Smooth muscle cell (in vitro differentiated cells): Measurements from ENCODE around the gene SPRYD3. TPM values are rescaled to one million over a fixed set of nuclear protein-coding genes. Genes with fewer than 3 reads are reported as not detected.

Experiments
- DNase-seq: peaks from one replicate; lab custom pipeline; 2025; ENCODE audit not compliant: unreplicated experiment; lab: John Stamatoyannopoulos, UW
- H2AFZ ChIP-seq: fragments of 200-600 bp; sonication (generic); 2 replicates; pipeline ENCODE4 v1.6.0; 2016; ENCODE audit warnings: antibody characterized with exemption, low read depth, mild to moderate bottlenecking
- H3F3A ChIP-seq: fragments of 200-600 bp; sonication (generic); 2 replicates; pipeline ENCODE4 v1.6.0; 2017; ENCODE audit warnings: antibody characterized with exemption, low read depth
- H3K27ac ChIP-seq: fragments of 200-600 bp; sonication (generic); 2 replicates; pipeline ENCODE4 v1.5.1; 2016; ENCODE audit warnings: low read depth, mild to moderate bottlenecking
- H3K27me3 ChIP-seq: fragments of 200-600 bp; sonication (generic); 2 replicates; pipeline ENCODE4 v1.6.1; 2016; ENCODE audit warnings: low read depth, mild to moderate bottlenecking
- H3K36me3 ChIP-seq: fragments of 200-600 bp; sonication (generic); 2 replicates; pipeline ENCODE4 v1.5.1; 2016; ENCODE audit warnings: low read depth
- H3K4me1 ChIP-seq: fragments of 200-600 bp; sonication (generic); 2 replicates; pipeline ENCODE4 v1.5.1; 2016; ENCODE audit warnings: low read depth
- H3K4me2 ChIP-seq: fragments of 200-600 bp; sonication (generic); 2 replicates; pipeline ENCODE4 v1.6.0; 2016; ENCODE audit warnings: mild to moderate bottlenecking
- H3K4me3 ChIP-seq: fragments of 200-600 bp; sonication (generic); 2 replicates; pipeline ENCODE4 v1.5.1; 2016; ENCODE audit warnings: mild to moderate bottlenecking
- H3K79me2 ChIP-seq: fragments of 200-600 bp; sonication (generic); 2 replicates; pipeline ENCODE4 v1.6.0; 2016; ENCODE audit warnings: low read depth, mild to moderate bottlenecking
- H3K9ac ChIP-seq: fragments of 200-600 bp; sonication (generic); 2 replicates; pipeline ENCODE4 v1.6.0; 2016; ENCODE audit warnings: low read depth
- H3K9me3 ChIP-seq: fragments of 200-600 bp; sonication (generic); replicated peaks from 2 replicates; pipeline ENCODE4 v1.5.1; 2016; ENCODE audit warnings: low read depth
- H4K20me1 ChIP-seq: fragments of 200-600 bp; sonication (generic); 2 replicates; pipeline ENCODE4 v1.6.0; 2016; ENCODE audit warnings: low read depth
- WGBS: methylation state at CpG from one replicate; pipeline ENCODE4 v1.1.7; 2016; ENCODE audit warnings: low lambda C conversion rate; 5-methylcytosine and 5-hydroxymethylcytosine counted together
- polyA plus RNA-seq: library from polyadenylated mRNA; unstranded; fragments of >200 nt; fragmentation: Nextera tagmentation; extraction: Ambion mirVana; gene quantifications from 2 replicates; pipeline ENCODE4 v1.2.1, GENCODE V29; 2016
- total RNA-seq: library from RNA; depleted of rRNA; stranded (reverse); fragments of >200 nt; gene quantifications from 2 replicates; pipeline ENCODE4 v1.2.3, GENCODE V29; 2014
- TF ChIP-seq, protein P1 (sequence below): fragments of 200-600 bp; sonication (generic); IDR thresholded peaks from 2 replicates; pipeline ENCODE4 v1.5.1; 2017; ENCODE audit warnings: borderline replicate concordance, mild to moderate bottlenecking, antibody characterized with exemption; ENCODE audit not compliant: insufficient read depth, poor library complexity, severe bottlenecking

The SPRYD3 gene, protein sequence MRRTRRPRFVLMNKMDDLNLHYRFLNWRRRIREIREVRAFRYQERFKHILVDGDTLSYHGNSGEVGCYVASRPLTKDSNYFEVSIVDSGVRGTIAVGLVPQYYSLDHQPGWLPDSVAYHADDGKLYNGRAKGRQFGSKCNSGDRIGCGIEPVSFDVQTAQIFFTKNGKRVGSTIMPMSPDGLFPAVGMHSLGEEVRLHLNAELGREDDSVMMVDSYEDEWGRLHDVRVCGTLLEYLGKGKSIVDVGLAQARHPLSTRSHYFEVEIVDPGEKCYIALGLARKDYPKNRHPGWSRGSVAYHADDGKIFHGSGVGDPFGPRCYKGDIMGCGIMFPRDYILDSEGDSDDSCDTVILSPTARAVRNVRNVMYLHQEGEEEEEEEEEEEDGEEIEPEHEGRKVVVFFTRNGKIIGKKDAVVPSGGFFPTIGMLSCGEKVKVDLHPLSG
- total RNA-seq, result 20.2 and 23.0 TPM in 2 replicates
- 43.5 and 57.1 TPM in 2 replicates for polyA plus RNA-seq

DNA sequence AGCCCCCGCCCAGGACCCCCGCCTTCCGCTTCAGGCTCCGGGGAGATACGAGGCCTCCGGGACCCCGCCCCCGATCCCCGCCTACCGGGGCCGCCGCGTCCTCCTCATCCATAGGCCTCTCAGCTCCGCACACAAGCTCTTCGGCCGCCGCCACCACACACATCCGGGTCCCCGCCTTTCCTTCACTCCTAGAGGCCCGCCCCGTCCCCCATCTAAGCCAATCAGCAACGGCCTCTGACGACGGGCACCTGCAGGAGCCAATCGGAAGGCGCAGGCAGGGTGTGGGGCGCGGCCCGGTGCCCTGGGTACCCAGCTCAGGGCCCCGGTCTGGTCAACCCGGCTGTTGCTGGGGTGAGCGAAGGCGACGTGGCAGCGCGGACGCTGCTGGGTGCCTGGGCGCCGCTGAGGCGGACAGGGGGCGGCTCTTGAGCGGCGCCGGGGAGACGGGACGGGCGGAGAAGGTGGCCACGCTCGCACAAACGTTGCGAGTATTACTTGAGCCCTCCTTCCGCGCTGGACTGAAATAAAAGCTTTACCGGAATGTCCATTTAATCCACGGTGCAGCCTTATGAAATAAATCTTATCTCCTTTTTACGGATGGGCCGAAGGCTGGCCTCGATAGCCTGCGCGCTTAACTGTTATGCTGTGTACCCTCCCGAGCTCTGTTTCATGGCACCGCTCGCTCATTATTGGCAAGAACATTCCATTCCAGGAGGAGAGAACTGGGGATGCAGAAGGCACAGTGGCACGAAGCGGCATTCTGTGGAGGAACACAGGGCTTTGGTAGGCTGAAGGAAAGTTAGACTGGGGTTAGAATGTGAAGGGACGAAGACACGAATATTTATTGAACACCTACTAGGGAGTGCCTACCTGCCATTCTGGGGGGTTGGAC is at the start of gene SPRYD3:
Gene SPRYD3 (minus strand): TSS at position 165 of the 892 bp plus-strand sequence. CDS start 57 bp downstream, at position 108.
- WGBS, result 4% methylated on average over 52 of the region's 67 CpGs
- TF ChIP-seq, protein P1, sequence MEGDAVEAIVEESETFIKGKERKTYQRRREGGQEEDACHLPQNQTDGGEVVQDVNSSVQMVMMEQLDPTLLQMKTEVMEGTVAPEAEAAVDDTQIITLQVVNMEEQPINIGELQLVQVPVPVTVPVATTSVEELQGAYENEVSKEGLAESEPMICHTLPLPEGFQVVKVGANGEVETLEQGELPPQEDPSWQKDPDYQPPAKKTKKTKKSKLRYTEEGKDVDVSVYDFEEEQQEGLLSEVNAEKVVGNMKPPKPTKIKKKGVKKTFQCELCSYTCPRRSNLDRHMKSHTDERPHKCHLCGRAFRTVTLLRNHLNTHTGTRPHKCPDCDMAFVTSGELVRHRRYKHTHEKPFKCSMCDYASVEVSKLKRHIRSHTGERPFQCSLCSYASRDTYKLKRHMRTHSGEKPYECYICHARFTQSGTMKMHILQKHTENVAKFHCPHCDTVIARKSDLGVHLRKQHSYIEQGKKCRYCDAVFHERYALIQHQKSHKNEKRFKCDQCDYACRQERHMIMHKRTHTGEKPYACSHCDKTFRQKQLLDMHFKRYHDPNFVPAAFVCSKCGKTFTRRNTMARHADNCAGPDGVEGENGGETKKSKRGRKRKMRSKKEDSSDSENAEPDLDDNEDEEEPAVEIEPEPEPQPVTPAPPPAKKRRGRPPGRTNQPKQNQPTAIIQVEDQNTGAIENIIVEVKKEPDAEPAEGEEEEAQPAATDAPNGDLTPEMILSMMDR, result no peak
- Histone ChIP-seq H3F3A (peaks cover 8% of the 10 kb centered on the region), H3K4me3 (peak within 1 kb of the TSS; percentile 75), H4K20me1 (peaks cover 19% of the 10 kb centered on the region), H3K4me1 (peaks cover 8% of the 10 kb centered on the region), H3K79me2 (peaks cover 19% of the 10 kb centered on the region), H3K27ac (peak within 1 kb of the TSS; percentile 81), H3K4me2 (peak within 1 kb of the TSS; percentile 85), H3K27me3 (no peaks in the 10 kb centered on the region), H2AFZ (peak within 1 kb of the TSS; percentile 81), H3K9ac (peak within 1 kb of the TSS; percentile 76), H3K36me3 (no peaks in the 10 kb centered on the region), H3K9me3 (no peaks in the 10 kb centered on the region)
- peak; percentile 94 for DNase-seq

DNA sequence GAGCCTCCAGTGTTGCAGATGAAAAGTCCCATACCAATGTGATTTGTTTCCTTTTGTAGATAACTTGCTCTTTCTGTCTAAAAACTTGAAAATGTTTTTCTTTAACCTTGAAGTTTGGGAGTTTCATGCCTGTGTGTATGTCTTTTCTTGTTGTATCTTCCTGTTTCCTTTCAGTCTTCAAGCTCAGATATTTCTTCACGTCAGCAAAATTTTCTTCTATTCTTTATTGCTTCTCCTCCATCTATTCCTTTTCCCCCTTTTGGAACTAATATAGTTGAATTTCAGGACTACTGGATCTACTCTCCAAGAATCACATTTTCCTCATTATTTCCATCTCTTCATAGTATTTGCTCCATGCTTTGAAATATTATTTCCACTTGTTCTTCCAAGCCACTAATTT is 48.0 kb upstream of the SPRYD3 start:
- H3K4me3 ChIP-seq, result no peak overlapping the region
- no peaks in the 10 kb centered on the region for H3K4me1 ChIP-seq
- H3K9me3 ChIP-seq, result no peaks in the 10 kb centered on the region
- TF ChIP-seq, protein P1, result no peak
- H3F3A ChIP-seq, result no peaks in the 10 kb centered on the region
- H2AFZ ChIP-seq, result no peak overlapping the region
- no peak overlapping the region for H3K27ac ChIP-seq
- no peaks in the 10 kb centered on the region for H4K20me1 ChIP-seq
- no peak for DNase-seq
- no peaks in the 10 kb centered on the region for H3K79me2 ChIP-seq
- H3K4me2 ChIP-seq, result no peak overlapping the region
- no peak overlapping the region for H3K9ac ChIP-seq
- H3K36me3 ChIP-seq, result no peaks in the 10 kb centered on the region
- 76% methylated on average over 1 of the region's 1 CpG for WGBS
- H3K27me3 ChIP-seq, result peaks cover 4% of the 10 kb centered on the region

DNA sequence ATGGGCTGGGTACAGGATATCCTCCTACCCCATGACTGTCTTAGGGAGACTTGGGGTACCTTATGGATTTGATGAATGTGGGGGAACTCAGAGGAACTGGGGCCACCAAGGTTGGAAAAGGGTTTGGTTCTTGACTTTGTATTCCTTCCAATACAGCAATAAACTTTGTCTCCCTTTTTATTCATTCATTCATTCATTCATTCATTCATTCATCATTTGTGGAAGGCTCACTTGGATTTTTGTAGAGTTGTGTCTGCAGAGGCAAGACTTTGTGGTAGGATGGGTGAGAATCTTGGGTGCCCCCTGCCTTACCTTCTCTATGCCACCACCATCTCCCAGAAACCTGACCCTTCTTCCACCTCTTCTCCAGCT is 45.1 kb upstream of the SPRYD3 start:
- H3K27ac ChIP-seq, result no peak overlapping the region
- no peaks in the 10 kb centered on the region for H3K9me3 ChIP-seq
- no peaks in the 10 kb centered on the region for H4K20me1 ChIP-seq
- no peak for DNase-seq
- H3K4me2 ChIP-seq, result no peak overlapping the region
- H3K79me2 ChIP-seq, result no peaks in the 10 kb centered on the region
- H3K4me3 ChIP-seq, result no peak overlapping the region
- H3F3A ChIP-seq, result no peaks in the 10 kb centered on the region
- peaks cover 4% of the 10 kb centered on the region for H3K27me3 ChIP-seq
- no peak overlapping the region for H3K9ac ChIP-seq
- no peaks in the 10 kb centered on the region for H3K36me3 ChIP-seq
- TF ChIP-seq, protein P1, result no peak
- no peak overlapping the region for H2AFZ ChIP-seq
- H3K4me1 ChIP-seq, result no peaks in the 10 kb centered on the region
